ENCODE measurements around the gene CFAP100.

DNA sequence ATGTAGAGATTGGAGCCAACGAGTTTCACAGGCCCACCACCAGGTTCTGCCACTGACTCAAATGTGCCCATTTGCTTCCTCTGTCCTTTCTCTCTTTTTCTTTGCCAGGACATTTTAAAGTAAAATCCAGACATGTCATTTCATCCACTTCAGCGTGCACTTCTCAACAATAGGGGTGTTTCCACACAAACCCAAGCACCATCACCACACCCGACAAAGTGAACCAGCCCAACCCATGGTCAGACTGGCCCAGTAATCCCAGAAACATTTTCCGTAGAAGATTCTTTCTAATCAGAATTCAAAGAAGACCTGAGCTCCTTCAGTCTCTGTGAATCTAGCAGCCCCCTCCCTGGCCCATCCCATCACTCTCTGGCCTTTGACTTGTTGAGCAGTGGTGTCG is 13.4 kb downstream of the CFAP100 start:
- TF ChIP-seq EZH2 (IDR thresholded peaks at IDR 0.05; ENCODE audit: borderline replicate concordance), result no peak
- no peak for TF ChIP-seq EZH2phosphoT487 (IDR thresholded peaks at IDR 0.05; ENCODE audit: low read depth, severe bottlenecking, unreplicated experiment)
- no peak for TF ChIP-seq CTCF (IDR thresholded peaks at IDR 0.05; ENCODE audit: poor library complexity)

Data from hepatocyte (in vitro differentiated cells).